ENCODE measurements around the gene PRPSAP1.

Gene PRPSAP1

DNA sequence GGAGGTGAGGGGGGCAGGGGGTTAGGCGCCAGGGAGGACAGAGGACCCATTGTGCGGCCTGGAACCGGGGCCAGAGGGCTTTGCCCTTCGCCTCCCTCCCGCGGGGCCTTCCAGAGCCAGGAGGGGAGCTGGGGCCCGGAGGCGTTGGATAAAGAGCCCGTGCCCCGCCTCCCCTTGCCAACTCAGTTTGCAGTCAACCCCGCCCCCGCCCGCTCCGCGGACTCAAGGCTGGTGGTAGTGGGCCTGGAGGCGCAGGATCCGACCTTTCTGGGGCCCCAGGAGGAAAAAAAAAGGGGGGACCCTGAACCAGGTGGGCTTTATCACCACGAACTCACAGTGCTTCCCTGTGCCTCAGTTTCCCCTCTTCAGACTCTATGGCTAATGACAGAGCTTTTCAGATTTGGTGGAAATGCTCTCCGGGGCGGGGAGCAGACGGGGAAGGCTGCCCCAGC, 28.7 kb upstream of the PRPSAP1 start:
- Histone ChIP-seq H3K4me3 (ENCODE audit: low read depth, low read length) (peak overlapping the region; percentile 85), H3K36me3 (ENCODE audit: insufficient read depth, low read length) (peaks cover 3% of the 10 kb centered on the region; the same call in 1 of the 2 replicates), H3K27ac (ENCODE audit: low read depth, low read length) (peak overlapping the region; percentile 95), H3K27me3 (ENCODE audit: insufficient read depth, low read length) (no peaks in the 10 kb centered on the region), H3K4me1 (ENCODE audit: control insufficient read depth, insufficient read depth, low read length, unreplicated experiment) (peaks cover 15% of the 10 kb centered on the region), H3K79me2 (ENCODE audit: control insufficient read depth, insufficient read depth, low read length, unreplicated experiment) (peaks cover 34% of the 10 kb centered on the region), H2AFZ (ENCODE audit: low read length, unreplicated experiment) (no peak overlapping the region)

DNA sequence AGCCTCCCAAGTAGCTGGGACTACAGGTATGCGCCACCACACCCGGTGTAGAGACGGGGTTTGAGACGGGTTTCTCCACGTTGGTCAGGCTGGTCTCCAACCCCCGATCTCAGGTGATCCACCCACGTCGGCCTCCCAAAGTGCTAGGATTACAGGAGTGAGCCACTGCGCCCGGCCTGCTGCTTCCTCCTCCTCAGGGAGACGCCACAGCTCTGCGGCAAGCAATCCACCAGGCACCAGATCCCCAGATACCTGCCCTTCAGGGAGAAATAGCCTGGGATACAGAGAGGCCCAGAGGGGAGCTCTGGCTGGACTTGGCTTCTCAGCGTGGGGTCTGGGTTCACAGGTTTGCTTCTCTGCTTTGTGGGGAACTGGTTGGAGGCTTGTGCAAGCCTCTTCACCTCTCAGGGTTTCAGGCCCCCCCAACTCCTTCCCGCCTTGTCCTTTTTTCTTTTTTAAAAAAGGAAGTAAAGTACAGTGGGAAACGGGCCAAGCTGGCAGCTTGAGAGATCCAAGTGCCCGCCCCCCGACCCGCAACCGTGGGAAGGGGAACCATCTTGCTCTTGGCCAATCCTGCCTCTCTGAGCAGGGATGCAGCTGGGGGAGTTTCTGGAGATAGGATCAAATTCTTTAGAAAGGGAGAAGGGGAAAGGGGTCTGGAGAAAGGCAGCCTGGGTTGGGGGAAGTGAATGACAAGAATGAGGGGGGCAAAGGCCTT, 28.1 kb upstream of the PRPSAP1 start:
- H3K4me3 ChIP-seq (ENCODE audit: low read depth, low read length), result peak overlapping the region; percentile 85
- peaks cover 28% of the 10 kb centered on the region for H3K79me2 ChIP-seq (ENCODE audit: control insufficient read depth, insufficient read depth, low read length, unreplicated experiment)
- peaks cover 14% of the 10 kb centered on the region for H3K4me1 ChIP-seq (ENCODE audit: control insufficient read depth, insufficient read depth, low read length, unreplicated experiment)
- no peak overlapping the region for H2AFZ ChIP-seq (ENCODE audit: low read length, unreplicated experiment)
- no peaks in the 10 kb centered on the region for H3K27me3 ChIP-seq (ENCODE audit: insufficient read depth, low read length)
- H3K36me3 ChIP-seq (ENCODE audit: insufficient read depth, low read length), result peaks cover 3% of the 10 kb centered on the region; the same call in 1 of the 2 replicates
- peak overlapping the region; percentile 95 for H3K27ac ChIP-seq (ENCODE audit: low read depth, low read length)

DNA sequence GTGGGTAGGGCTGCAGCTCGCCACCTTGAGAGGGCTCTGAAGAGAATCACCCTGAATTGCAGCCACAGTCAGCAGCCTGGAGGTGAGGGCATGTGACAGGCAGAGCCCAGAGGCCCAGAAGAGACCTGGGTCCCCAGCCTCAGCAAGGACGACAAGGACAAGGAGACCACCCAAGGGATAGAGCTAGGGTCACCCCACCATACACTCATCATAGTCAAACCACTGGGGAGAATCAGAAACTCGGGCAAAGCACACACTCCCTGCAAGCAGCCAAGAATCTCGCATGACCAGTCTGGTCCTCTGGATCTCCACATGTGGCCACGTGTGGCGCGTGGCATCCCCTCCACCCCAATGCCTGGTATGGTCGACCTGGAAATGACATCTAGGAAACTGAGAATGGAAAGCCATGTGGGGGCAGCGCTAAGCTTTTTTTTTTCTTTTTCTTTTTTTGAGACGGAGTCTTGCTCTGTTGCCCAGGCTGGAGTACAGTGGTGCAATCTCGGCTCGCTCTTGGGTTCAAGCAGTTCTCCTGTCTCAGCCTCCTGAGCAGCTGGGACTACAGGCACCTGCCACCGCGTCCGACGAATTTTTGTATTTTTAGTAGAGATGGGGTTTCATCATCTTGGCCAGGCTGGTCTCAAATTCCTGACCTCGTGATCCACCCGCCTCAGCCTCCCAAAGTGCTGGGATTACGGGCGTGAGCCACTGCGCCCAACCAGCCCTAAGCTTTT, 26.1 kb upstream of the PRPSAP1 start:
- H3K27me3 ChIP-seq (ENCODE audit: insufficient read depth, low read length), result no peaks in the 10 kb centered on the region
- no peak overlapping the region for H2AFZ ChIP-seq (ENCODE audit: low read length, unreplicated experiment)
- H3K27ac ChIP-seq (ENCODE audit: low read depth, low read length), result no peak overlapping the region
- peaks cover 11% of the 10 kb centered on the region for H3K79me2 ChIP-seq (ENCODE audit: control insufficient read depth, insufficient read depth, low read length, unreplicated experiment)
- no peak overlapping the region for H3K4me3 ChIP-seq (ENCODE audit: low read depth, low read length)
- H3K36me3 ChIP-seq (ENCODE audit: insufficient read depth, low read length), result no peaks in the 10 kb centered on the region
- peaks cover 19% of the 10 kb centered on the region for H3K4me1 ChIP-seq (ENCODE audit: control insufficient read depth, insufficient read depth, low read length, unreplicated experiment)

DNA sequence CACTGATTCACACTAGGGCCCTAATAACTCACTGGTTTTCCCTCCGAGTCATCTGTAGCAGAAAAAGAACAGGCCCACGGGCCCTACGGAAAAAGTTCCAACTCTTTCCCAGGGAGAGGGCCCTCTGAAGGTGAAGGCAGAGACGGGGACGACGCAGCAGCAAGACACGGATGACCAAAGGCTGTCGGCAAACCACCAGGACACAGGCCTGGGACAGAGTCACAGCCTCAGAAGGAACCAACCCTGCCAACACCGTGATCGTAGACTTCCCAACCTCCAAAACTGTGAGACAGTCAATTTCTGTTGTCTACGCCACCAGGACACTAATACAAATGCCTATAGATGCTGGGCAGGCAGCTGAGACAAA, 25.5 kb upstream of the PRPSAP1 start:
- no peak overlapping the region for H2AFZ ChIP-seq (ENCODE audit: low read length, unreplicated experiment)
- H3K4me3 ChIP-seq (ENCODE audit: low read depth, low read length), result no peak overlapping the region
- H3K27ac ChIP-seq (ENCODE audit: low read depth, low read length), result no peak overlapping the region
- peaks cover 19% of the 10 kb centered on the region for H3K4me1 ChIP-seq (ENCODE audit: control insufficient read depth, insufficient read depth, low read length, unreplicated experiment)
- peaks cover 7% of the 10 kb centered on the region for H3K79me2 ChIP-seq (ENCODE audit: control insufficient read depth, insufficient read depth, low read length, unreplicated experiment)
- H3K36me3 ChIP-seq (ENCODE audit: insufficient read depth, low read length), result no peaks in the 10 kb centered on the region
- H3K27me3 ChIP-seq (ENCODE audit: insufficient read depth, low read length), result no peaks in the 10 kb centered on the region

DNA sequence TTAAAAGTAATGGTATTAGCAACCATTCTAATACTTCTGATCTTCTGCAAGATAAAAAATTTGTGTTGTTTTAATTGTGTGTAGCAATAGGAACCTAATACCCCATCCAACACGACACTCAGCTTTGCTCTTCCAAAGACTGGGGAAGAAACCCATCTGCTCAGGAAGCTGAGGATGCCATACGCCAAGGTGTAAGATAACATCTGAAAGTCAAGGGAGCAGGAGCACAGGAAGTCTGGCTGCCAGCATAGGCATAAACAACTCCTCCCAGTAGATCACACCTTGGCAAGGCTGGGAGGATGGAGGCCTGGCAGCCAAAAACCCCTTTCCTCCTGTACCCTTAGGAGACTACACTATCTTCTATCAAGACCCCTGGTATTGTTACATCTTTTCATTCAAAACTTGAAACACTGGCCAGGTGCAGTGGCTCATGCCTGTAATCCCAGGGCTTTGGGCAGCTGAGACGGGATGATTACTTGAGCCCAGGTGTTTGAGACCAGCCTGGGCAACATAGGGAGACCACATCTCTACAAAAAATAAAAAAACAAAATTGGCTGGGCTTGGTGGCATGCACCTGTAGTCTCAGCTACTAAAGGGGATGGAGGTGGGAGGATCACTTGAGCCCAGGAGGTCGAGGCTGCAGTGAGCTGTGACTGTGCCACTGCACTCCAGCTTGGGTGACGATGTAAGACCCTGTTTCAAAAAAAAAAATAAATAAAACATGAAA, 25.0 kb upstream of the PRPSAP1 start:
- Histone ChIP-seq H3K36me3 (ENCODE audit: insufficient read depth, low read length) (no peaks in the 10 kb centered on the region), H3K27me3 (ENCODE audit: insufficient read depth, low read length) (no peaks in the 10 kb centered on the region), H2AFZ (ENCODE audit: low read length, unreplicated experiment) (no peak overlapping the region), H3K27ac (ENCODE audit: low read depth, low read length) (no peak overlapping the region), H3K79me2 (ENCODE audit: control insufficient read depth, insufficient read depth, low read length, unreplicated experiment) (peaks cover 6% of the 10 kb centered on the region), H3K4me3 (ENCODE audit: low read depth, low read length) (no peak overlapping the region), H3K4me1 (ENCODE audit: control insufficient read depth, insufficient read depth, low read length, unreplicated experiment) (peaks cover 19% of the 10 kb centered on the region)

DNA sequence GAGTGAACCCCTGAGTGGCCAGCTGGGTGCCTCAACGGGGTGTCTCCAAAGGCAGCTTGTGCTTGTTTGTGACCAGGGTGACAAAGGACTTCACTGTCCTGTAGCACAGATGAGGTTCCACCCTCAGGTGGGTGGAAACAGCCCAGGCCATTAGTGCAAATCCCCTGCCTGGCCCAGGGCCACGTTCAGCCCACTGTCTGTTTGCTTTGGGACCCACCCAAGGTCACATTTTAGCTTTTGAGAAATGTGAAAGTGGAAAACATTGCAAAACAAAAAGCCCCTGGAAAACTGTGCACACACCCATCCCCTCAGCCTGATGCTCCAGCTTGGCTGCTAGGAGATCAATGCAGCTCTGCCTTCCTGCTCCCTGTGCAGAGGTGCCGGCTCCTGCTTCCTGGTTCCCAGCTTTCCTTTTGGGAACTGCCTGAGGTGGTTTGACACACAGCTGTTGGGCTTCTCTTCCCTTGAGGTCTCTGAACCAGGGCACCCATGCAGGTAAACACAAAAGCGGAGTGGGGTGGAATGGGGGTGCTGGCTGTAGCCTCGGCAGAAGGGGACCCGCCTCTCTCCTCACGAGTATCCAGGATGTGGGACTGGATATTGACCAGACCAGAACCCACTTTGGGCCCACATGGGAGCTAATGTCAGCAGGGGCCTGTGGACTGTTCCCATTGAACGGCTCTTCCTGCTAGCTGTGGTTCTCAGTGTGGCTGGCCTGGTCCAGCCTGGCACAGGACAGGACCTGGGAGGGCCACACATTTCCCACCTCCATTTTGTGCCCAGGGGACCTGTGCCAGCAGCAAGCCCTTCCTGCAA, 22.8 kb upstream of the PRPSAP1 start:
- Histone ChIP-seq H3K79me2 (ENCODE audit: control insufficient read depth, insufficient read depth, low read length, unreplicated experiment) (no peaks in the 10 kb centered on the region), H3K4me1 (ENCODE audit: control insufficient read depth, insufficient read depth, low read length, unreplicated experiment) (peaks cover 25% of the 10 kb centered on the region), H3K36me3 (ENCODE audit: insufficient read depth, low read length) (no peaks in the 10 kb centered on the region), H3K4me3 (ENCODE audit: low read depth, low read length) (no peak overlapping the region), H3K27me3 (ENCODE audit: insufficient read depth, low read length) (no peaks in the 10 kb centered on the region), H3K27ac (ENCODE audit: low read depth, low read length) (peak overlapping the region; percentile 37), H2AFZ (ENCODE audit: low read length, unreplicated experiment) (no peak overlapping the region)

DNA sequence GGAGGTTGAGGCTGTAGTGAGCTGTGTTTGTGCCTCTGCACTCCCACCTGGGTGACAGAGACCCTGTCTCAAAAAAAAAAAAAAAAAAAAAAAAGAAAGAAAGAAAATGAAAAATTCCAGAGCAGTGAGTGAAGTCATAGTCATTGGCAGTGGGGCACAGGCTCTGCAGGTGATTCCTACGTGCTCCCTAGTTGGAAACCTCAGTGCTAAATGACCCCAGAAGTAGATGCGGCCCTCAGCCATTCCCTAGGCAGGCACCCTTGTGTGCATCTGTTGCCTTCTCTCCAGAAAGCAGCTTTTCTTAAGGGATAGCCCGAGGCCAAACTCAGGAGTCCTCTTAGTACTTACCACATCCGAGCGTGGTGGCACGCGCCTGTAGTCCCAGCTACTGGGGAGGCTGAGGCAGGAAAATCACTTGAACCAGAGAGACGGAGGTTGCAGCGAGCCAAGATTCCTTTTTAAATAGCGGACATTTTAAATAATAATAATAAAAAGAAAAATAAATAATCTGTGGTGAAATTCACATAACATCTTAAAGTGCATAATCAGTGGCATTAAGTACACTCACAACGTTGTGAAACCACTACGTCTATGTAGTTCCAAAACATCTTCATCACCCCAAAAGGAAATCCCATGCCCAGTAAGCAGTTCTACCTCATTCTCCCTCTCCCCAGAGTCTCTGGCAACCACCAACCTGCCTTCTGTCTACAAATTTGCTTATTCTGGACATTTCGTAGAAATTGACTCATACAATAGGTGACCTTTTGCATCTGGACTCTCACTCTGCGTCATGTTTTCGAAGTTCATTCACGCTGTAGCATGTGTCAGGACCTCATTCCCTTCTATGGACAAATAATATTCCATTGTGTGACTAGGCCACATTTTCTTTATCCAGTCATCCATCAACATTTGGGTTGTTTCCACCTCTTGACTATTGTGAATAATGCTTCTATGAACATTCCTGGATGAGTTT, 18.2 kb upstream of the PRPSAP1 start:
- Histone ChIP-seq H3K79me2 (ENCODE audit: control insufficient read depth, insufficient read depth, low read length, unreplicated experiment) (no peaks in the 10 kb centered on the region), H3K27me3 (ENCODE audit: insufficient read depth, low read length) (no peaks in the 10 kb centered on the region), H2AFZ (ENCODE audit: low read length, unreplicated experiment) (no peak overlapping the region), H3K4me3 (ENCODE audit: low read depth, low read length) (peak overlapping the region; percentile 27; the same call in 1 of the 2 replicates), H3K27ac (ENCODE audit: low read depth, low read length) (peak overlapping the region; percentile 98), H3K4me1 (ENCODE audit: control insufficient read depth, insufficient read depth, low read length, unreplicated experiment) (peaks cover 38% of the 10 kb centered on the region), H3K36me3 (ENCODE audit: insufficient read depth, low read length) (no peaks in the 10 kb centered on the region)

DNA sequence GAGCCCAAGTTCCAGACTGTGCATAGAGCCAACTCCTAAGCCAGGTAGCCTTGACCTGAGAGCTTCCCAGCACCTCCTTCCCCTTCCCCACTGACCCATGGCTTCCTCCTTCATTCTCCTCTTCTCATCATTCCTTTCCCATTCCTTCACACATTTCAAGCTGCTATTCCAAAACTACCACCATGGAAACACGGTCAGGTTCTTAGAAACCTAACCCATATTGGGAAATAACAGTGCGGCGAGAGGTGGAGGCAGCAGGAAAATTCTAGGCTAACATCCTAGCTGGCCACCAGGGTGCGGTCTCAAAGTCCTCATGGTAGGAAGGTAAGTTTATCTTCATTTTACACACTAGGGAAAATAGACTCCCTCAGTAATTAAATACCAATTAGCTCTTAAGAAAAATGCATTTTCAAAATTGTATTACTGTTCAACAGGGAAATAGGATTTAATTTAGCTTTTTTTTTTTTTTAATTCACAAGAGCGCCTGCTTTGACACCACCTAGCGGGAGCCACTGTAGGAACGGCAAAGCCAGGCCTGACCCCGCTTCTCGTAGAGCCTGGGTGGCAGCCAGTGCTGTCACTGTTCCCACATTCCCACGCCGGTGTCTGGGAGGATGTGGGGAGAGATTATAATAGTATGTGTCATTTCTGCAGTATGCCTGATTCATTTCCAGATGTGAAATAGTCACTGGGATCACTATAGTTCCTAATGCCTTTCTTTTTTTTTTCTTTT, 16.7 kb upstream of the PRPSAP1 start:
- Histone ChIP-seq H2AFZ (ENCODE audit: low read length, unreplicated experiment) (no peak overlapping the region), H3K27me3 (ENCODE audit: insufficient read depth, low read length) (no peaks in the 10 kb centered on the region), H3K36me3 (ENCODE audit: insufficient read depth, low read length) (no peaks in the 10 kb centered on the region), H3K4me3 (ENCODE audit: low read depth, low read length) (peak overlapping the region; percentile 18), H3K27ac (ENCODE audit: low read depth, low read length) (peak overlapping the region; percentile 98), H3K79me2 (ENCODE audit: control insufficient read depth, insufficient read depth, low read length, unreplicated experiment) (no peaks in the 10 kb centered on the region), H3K4me1 (ENCODE audit: control insufficient read depth, insufficient read depth, low read length, unreplicated experiment) (peaks cover 30% of the 10 kb centered on the region)

DNA sequence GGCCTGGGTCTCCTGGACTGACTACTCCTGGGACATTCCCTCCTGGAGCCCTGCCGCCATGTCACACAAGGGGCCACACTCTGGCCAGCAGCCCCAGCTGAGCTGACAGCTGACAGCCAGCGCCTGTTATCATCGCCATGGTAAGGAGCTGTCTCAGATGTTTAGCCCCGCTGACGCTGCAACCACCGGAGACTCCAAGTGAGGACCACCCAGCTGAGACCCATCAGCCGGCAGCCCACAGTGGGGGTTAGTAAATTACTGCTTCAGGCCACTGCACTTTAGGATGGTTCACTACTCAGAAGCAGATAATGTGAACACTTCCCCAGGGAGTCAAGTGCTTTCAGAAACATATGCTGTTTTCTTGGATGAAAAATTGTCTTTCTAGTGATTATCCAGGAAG, 16.1 kb upstream of the PRPSAP1 start:
- Histone ChIP-seq H3K4me3 (ENCODE audit: low read depth, low read length) (no peak overlapping the region), H3K27me3 (ENCODE audit: insufficient read depth, low read length) (no peaks in the 10 kb centered on the region), H2AFZ (ENCODE audit: low read length, unreplicated experiment) (no peak overlapping the region), H3K4me1 (ENCODE audit: control insufficient read depth, insufficient read depth, low read length, unreplicated experiment) (peaks cover 30% of the 10 kb centered on the region), H3K36me3 (ENCODE audit: insufficient read depth, low read length) (no peaks in the 10 kb centered on the region), H3K27ac (ENCODE audit: low read depth, low read length) (peak overlapping the region; percentile 98), H3K79me2 (ENCODE audit: control insufficient read depth, insufficient read depth, low read length, unreplicated experiment) (no peaks in the 10 kb centered on the region)
